GM23338 (cell line): ENCODE measurements around the gene ITPKA.

Experiments used
- CREB1 ChIP-seq: fragments of 250-450 bp; sonication (Bioruptor Pico); IDR thresholded peaks from 2 replicates; pipeline ENCODE4 v1.5.0; 2020; ENCODE audit warnings: low read depth, mild to moderate bottlenecking, moderate library complexity
- EZH2 ChIP-seq: fragments of 200-600 bp; sonication (generic); IDR thresholded peaks from one replicate; pipeline ENCODE4 v1.8.0; 2017; ENCODE audit warnings: antibody characterized with exemption, mild to moderate bottlenecking, low read depth; ENCODE audit not compliant: unreplicated experiment
- EZH2phosphoT487 ChIP-seq: fragments of 200-600 bp; sonication (generic); IDR thresholded peaks from one replicate; pipeline ENCODE4 v1.8.1; 2018; ENCODE audit warnings: antibody characterized with exemption; ENCODE audit not compliant: unreplicated experiment
- JUNB ChIP-seq: IDR thresholded peaks from one replicate; pipeline ENCODE4 v1.6.1; 2016; ENCODE audit warnings: antibody characterized with exemption; ENCODE audit not compliant: unreplicated experiment
- NANOG ChIP-seq: IDR thresholded peaks from 2 replicates; pipeline ENCODE4 v1.6.1; 2016; ENCODE audit warnings: antibody characterized with exemption, borderline replicate concordance
- POLR2AphosphoS5 ChIP-seq: IDR thresholded peaks from 2 replicates; pipeline ENCODE4 v1.6.1; 2016; ENCODE audit warnings: antibody characterized with exemption, low read depth
- ZNF114 ChIP-seq: fragments of 250-450 bp; sonication (Bioruptor Pico); IDR thresholded peaks from 2 replicates; pipeline ENCODE4 v1.5.0; 2020; ENCODE audit warnings: mild to moderate bottlenecking, moderate library complexity
- ZNF331 ChIP-seq: fragments of 250-450 bp; sonication (Bioruptor Pico); IDR thresholded peaks from 2 replicates; pipeline ENCODE4 v1.5.0; 2020; ENCODE audit warnings: low read depth, mild to moderate bottlenecking, moderate library complexity
- TF ChIP-seq, protein P1 (sequence below), 2 experiments: fragments of 200-600 bp in 1 of 2; sonication (generic) in 1 of 2; conservative IDR thresholded peaks; 2 replicates each; pipeline versions ENCODE4 v1.5.1 to v1.6.1; 2016 to 2017; ENCODE audit warnings: antibody characterized with exemption in 2 of 2, low read depth in 2 of 2, mild to moderate bottlenecking in 2 of 2, moderate library complexity in 1 of 2
- TF ChIP-seq, protein P2 (sequence below): IDR thresholded peaks from one replicate; pipeline ENCODE4 v1.6.1; 2018; ENCODE audit warnings: antibody characterized with exemption; ENCODE audit not compliant: unreplicated experiment
- TF ChIP-seq, protein P3 (sequence below): IDR thresholded peaks from 2 replicates; pipeline ENCODE4 v1.6.1; 2016; ENCODE audit warnings: antibody characterized with exemption

DNA sequence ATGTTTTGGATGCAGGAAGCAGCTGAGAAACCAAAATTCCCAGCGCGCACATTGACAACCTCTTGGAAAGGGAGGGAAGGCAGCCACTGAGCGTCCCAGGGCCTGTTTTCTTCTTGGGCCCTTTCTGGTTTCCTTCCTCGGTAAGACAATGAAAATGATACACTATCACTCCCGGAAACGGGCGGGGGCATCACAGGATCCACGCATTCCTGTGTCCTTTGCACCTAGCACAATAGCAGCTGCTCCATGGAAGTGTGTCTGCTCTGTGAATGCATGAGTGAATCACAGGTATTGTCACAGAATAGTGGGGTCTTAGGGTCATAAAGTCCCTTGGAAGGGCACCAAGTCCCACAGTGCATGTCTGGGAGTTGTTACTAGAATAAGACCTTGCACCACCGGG lies 6.3 kb upstream of the ITPKA start:
- no peak for TF ChIP-seq EZH2
- TF ChIP-seq, protein P1, sequence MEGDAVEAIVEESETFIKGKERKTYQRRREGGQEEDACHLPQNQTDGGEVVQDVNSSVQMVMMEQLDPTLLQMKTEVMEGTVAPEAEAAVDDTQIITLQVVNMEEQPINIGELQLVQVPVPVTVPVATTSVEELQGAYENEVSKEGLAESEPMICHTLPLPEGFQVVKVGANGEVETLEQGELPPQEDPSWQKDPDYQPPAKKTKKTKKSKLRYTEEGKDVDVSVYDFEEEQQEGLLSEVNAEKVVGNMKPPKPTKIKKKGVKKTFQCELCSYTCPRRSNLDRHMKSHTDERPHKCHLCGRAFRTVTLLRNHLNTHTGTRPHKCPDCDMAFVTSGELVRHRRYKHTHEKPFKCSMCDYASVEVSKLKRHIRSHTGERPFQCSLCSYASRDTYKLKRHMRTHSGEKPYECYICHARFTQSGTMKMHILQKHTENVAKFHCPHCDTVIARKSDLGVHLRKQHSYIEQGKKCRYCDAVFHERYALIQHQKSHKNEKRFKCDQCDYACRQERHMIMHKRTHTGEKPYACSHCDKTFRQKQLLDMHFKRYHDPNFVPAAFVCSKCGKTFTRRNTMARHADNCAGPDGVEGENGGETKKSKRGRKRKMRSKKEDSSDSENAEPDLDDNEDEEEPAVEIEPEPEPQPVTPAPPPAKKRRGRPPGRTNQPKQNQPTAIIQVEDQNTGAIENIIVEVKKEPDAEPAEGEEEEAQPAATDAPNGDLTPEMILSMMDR (conservative IDR thresholded peaks at IDR 0.05; ENCODE audit: low read depth in 2 of 2): no peak
- TF ChIP-seq, protein P2, sequence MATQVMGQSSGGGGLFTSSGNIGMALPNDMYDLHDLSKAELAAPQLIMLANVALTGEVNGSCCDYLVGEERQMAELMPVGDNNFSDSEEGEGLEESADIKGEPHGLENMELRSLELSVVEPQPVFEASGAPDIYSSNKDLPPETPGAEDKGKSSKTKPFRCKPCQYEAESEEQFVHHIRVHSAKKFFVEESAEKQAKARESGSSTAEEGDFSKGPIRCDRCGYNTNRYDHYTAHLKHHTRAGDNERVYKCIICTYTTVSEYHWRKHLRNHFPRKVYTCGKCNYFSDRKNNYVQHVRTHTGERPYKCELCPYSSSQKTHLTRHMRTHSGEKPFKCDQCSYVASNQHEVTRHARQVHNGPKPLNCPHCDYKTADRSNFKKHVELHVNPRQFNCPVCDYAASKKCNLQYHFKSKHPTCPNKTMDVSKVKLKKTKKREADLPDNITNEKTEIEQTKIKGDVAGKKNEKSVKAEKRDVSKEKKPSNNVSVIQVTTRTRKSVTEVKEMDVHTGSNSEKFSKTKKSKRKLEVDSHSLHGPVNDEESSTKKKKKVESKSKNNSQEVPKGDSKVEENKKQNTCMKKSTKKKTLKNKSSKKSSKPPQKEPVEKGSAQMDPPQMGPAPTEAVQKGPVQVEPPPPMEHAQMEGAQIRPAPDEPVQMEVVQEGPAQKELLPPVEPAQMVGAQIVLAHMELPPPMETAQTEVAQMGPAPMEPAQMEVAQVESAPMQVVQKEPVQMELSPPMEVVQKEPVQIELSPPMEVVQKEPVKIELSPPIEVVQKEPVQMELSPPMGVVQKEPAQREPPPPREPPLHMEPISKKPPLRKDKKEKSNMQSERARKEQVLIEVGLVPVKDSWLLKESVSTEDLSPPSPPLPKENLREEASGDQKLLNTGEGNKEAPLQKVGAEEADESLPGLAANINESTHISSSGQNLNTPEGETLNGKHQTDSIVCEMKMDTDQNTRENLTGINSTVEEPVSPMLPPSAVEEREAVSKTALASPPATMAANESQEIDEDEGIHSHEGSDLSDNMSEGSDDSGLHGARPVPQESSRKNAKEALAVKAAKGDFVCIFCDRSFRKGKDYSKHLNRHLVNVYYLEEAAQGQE: no peak
- no peak for TF ChIP-seq POLR2AphosphoS5
- TF ChIP-seq NANOG: no peak
- no peak for TF ChIP-seq EZH2phosphoT487
- TF ChIP-seq CREB1 (CRISPR knock-in tag): no peak
- TF ChIP-seq, protein P3, sequence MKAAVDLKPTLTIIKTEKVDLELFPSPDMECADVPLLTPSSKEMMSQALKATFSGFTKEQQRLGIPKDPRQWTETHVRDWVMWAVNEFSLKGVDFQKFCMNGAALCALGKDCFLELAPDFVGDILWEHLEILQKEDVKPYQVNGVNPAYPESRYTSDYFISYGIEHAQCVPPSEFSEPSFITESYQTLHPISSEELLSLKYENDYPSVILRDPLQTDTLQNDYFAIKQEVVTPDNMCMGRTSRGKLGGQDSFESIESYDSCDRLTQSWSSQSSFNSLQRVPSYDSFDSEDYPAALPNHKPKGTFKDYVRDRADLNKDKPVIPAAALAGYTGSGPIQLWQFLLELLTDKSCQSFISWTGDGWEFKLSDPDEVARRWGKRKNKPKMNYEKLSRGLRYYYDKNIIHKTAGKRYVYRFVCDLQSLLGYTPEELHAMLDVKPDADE: no peak
- TF ChIP-seq ZNF331 (CRISPR knock-in tag): no peak
- no peak for TF ChIP-seq ZNF114 (CRISPR knock-in tag)
- no peak for TF ChIP-seq JUNB
